Stimulated activated memory B cell treated with anti-CD40 and anti-IgM and Interleukin-4, amounts not matched to agents 10 μg/mL and 1 μg/mL and 100 μg/mL, for 72 hours (primary cell): ENCODE results near the gene PELI3.

Experiments used
- ATAC-seq: fragments of 150-1000 bp; cut with Tn5 transposase; 2 replicates; pipeline ENCODE4 v1.10.0; 2021
- H3K27ac Mint-ChIP-seq: one replicate; pipeline ENCODE4 v1.8.0; 2022; ENCODE audit warnings: mild to moderate bottlenecking, mixed read lengths
- H3K27me3 Mint-ChIP-seq: one replicate; pipeline ENCODE4 v1.8.0; 2022; ENCODE audit warnings: mixed read lengths
- H3K36me3 Mint-ChIP-seq: one replicate; pipeline ENCODE4 v1.8.0; 2022; ENCODE audit warnings: mixed read lengths
- H3K4me1 Mint-ChIP-seq: one replicate; pipeline ENCODE4 v1.8.0; 2022; ENCODE audit warnings: mixed read lengths
- H3K4me3 Mint-ChIP-seq: one replicate; pipeline ENCODE4 v1.8.0; 2022; ENCODE audit warnings: mild to moderate bottlenecking, moderate library complexity, mixed read lengths
- H3K9me3 Mint-ChIP-seq: one replicate; pipeline ENCODE4 v1.8.0; 2022; ENCODE audit warnings: mixed read lengths

PELI3 gene

DNA sequence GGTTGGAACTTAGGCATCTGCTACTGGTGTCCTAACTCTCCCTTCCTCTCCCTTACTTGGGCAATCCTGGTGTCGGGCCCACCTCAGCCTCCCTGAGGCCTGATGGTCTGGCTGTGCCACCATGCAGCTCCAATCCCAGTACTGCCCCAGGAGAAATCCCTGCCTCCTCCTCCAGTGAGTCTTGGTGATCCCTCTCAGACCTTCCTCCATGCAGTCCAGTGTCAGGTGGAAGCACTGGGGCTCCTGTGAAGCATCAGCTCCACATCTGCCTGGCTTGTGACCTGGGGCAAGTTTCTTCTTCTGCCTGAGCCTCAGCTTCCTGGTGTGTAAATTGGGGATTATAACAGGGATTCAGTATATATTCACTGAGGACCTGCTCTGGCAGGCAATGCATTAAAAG lies 1.8 kb upstream of the PELI3 start:
- H3K27ac Mint-ChIP-seq: peak overlapping the region; percentile 78
- ATAC-seq: no peak
- peak overlapping the region; percentile 88 for H3K4me3 Mint-ChIP-seq
- H3K36me3 Mint-ChIP-seq: no peaks in the 10 kb centered on the region
- no peaks in the 10 kb centered on the region for H3K27me3 Mint-ChIP-seq
- no peaks in the 10 kb centered on the region for H3K9me3 Mint-ChIP-seq
- H3K4me1 Mint-ChIP-seq: peaks cover 33% of the 10 kb centered on the region

DNA sequence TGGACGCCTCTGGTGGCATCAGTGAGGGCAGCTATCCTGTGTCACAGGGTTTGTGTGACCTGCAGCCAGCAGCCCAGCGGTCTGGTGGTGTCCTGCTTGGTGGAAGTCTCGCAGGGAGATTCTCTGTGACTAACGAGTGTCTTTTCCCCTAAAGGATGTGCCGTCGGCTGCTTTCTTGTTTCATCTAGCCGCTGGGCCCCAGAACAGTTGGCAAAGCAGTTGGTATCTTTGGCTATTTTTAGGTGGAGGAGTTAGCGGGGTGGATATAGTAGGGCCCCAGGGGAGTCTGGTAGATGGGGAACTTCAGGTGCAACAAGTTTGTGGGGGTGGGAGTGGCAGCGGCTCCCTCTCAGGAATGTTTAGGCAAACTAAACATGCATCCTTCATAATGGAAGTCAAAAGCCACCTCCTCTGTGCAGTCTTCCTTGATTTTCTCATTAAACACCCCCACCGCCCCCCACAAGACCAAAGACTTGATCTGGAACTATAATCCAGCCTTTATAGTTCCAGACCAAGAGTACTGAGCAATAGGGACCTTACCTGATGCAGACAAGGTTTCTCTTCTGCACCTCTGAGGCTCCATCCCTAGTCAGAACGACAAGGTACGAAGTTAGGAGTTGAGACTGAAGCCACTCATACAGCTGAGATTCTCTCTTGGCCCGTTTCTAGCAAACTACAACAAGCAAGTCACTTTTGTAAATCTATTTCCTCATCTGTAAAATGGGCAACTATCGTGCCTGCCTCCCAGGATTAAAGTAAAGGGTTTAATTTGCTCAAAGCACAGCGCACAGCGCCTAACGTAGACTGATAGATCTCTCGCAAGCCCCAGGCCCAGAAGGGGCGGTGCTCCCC lies 1.1 kb upstream of the PELI3 start:
- peak overlapping the region; percentile 88 for H3K4me3 Mint-ChIP-seq

DNA sequence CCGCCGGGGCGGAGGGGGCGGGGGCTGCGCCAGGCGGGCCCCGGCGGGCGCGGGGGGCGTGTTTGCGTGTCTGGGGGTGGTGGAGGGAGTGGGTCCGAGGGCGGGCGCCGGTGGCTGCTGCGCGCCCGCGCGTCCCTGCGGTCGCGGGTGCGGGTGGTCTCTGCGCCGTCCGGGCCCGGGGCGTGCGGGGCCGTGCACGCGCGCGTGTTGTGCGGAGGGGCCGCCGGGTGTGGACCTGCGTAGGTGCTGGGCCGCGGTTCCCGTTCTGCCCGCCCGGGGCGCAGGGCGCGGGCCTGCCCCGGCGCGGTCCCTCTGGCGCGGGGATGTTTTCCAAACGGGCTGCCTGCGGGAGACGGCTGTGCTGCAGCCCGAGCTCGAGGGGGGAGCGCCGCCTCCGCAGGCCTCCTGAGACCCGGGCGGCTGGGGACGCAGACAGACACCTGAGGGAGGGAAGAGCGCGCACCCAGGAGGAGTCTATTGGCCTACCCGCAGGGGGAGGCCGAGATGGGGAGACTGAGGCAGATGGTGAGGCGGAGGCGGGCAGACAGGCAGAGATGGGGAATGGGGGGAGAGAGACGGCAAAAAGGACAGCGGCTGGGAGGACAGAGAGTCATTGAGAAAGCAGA lies 442 bp downstream of the PELI3 start:
- peaks cover 33% of the 10 kb centered on the region for H3K4me1 Mint-ChIP-seq
- H3K4me3 Mint-ChIP-seq: peak overlapping the region; percentile 79
- peak; percentile 73 for ATAC-seq
- H3K27me3 Mint-ChIP-seq: no peaks in the 10 kb centered on the region
- H3K9me3 Mint-ChIP-seq: no peaks in the 10 kb centered on the region
- H3K36me3 Mint-ChIP-seq: peaks cover 6% of the 10 kb centered on the region
- H3K27ac Mint-ChIP-seq: peak overlapping the region; percentile 78

More for the DNA sequence above, 1.1 kb upstream of the PELI3 start:
- Mint-ChIP-seq H3K9me3 (no peaks in the 10 kb centered on the region), H3K4me1 (peaks cover 33% of the 10 kb centered on the region), H3K36me3 (no peaks in the 10 kb centered on the region), H3K27me3 (no peaks in the 10 kb centered on the region), H3K27ac (peak overlapping the region; percentile 78)
- ATAC-seq: no peak

DNA sequence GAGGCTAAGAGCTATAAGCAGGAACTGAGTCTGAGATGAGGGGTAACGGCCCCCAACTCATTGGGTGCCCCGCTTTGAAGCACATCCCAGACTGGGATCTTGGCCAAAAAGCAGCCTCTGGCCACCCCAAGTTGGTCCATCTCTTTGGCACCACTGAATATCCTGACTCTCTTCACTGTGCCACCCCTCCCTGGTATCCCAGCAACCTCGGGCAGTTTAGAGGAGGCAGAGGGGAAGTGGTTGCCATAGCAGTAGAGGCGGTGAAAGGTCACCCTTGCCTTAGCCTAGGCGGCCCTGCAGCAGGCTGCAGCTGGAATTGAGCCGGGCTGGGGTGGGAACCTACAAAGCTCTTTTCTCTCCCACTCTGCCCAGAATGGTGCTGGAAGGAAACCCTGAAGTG lies 1.1 kb downstream of the PELI3 start:
- Mint-ChIP-seq H3K9me3 (no peaks in the 10 kb centered on the region), H3K4me1 (peaks cover 33% of the 10 kb centered on the region), H3K27me3 (no peaks in the 10 kb centered on the region)

DNA sequence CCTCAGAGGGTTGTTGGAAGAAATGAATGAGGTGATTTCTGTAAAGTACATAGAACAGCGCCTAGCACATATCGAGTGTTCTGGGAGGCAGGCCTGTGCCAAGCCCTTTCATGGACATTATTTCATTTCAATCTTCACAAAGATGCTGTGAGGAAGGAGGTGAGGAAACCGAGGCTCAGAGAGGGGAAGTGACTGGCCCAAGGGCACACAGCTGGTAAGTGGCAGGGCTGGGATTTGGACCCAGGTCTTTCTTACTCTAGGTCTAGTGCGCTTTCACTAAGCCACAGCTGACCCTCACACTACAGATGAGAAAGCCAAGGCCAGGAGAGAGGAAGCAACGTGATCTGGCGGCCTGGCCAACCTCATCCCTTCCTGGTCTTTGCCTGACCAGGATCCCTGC lies 2.0 kb downstream of the PELI3 start:
- Mint-ChIP-seq H3K4me1 (peaks cover 33% of the 10 kb centered on the region), H3K27me3 (no peaks in the 10 kb centered on the region), H3K36me3 (peaks cover 6% of the 10 kb centered on the region), H3K27ac (no peak overlapping the region), H3K9me3 (no peaks in the 10 kb centered on the region), H3K4me3 (peak overlapping the region; percentile 79)
- no peak for ATAC-seq

More for the DNA sequence above, 1.1 kb downstream of the PELI3 start:
- peaks cover 6% of the 10 kb centered on the region for H3K36me3 Mint-ChIP-seq
- H3K4me3 Mint-ChIP-seq: peak overlapping the region; percentile 79
- no peak for ATAC-seq
- peak overlapping the region; percentile 78 for H3K27ac Mint-ChIP-seq

DNA sequence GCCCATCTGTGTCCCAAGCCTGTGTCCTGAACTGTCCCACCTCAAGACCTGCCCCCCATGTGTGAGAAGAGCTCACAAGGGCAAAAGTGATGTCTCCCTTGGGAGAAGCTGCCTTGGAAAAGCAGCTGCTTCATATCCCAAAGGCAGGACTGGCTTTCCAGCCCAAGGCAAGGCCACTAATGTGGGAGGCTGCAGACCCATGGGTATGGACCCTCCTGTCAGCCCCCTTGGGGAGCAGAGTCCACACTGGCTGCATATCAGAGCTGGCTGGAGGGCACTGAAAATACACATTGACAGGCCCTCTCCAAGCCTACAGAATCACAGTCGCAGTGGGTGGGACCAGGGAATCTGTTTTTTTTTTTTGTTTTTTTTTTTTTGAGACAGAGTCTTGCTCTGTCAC lies 2.7 kb downstream of the PELI3 start:
- Mint-ChIP-seq H3K9me3 (no peaks in the 10 kb centered on the region), H3K36me3 (peaks cover 6% of the 10 kb centered on the region), H3K27me3 (no peaks in the 10 kb centered on the region), H3K27ac (no peak overlapping the region), H3K4me3 (no peak overlapping the region), H3K4me1 (peaks cover 33% of the 10 kb centered on the region)
- no peak for ATAC-seq

DNA sequence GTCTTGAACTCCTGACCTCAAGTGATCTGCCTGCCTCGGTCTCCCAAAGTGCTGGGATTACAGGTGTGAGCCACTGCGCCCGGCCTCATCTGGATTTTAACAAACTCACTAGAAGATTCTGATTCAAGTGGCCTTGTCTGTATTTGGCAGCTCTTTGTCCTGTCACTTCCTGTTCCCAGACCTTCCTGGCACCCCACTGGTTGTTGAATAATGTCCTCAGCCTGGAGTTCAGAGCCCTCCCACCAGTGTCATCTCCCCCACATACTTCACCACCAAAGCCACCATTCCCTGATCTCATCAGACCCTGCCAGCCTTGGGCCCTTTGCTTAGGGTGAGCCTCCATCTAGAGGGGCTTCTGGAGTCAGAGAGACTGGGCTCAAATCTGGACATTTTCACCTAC lies 3.3 kb downstream of the PELI3 start:
- ATAC-seq: no peak
- Mint-ChIP-seq H3K27me3 (no peaks in the 10 kb centered on the region), H3K9me3 (no peaks in the 10 kb centered on the region), H3K4me1 (peaks cover 29% of the 10 kb centered on the region), H3K36me3 (peaks cover 6% of the 10 kb centered on the region), H3K27ac (no peak overlapping the region), H3K4me3 (no peak overlapping the region)

DNA sequence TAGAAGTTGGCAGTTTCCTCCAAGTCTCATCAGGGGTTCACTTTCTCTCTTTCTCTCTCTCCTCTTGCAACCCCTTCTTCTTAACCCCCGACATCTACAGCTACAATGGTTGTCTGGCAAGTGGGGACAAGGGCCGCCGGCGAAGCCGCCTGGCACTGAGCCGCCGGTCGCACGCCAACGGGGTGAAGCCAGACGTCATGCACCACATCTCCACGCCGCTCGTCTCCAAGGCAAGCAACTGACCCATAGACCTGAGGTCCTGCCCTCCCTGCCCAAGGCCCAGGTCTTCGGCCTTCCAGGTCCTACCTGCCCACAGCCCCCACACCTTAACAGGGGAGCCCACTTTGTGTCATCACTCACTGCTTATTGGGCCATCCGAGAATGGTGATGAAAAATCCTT lies 4.4 kb downstream of the PELI3 start:
- Mint-ChIP-seq H3K9me3 (no peaks in the 10 kb centered on the region), H3K27me3 (no peaks in the 10 kb centered on the region), H3K36me3 (peaks cover 6% of the 10 kb centered on the region), H3K27ac (peak overlapping the region; percentile 28), H3K4me1 (peaks cover 18% of the 10 kb centered on the region), H3K4me3 (no peak overlapping the region)
- no peak for ATAC-seq

DNA sequence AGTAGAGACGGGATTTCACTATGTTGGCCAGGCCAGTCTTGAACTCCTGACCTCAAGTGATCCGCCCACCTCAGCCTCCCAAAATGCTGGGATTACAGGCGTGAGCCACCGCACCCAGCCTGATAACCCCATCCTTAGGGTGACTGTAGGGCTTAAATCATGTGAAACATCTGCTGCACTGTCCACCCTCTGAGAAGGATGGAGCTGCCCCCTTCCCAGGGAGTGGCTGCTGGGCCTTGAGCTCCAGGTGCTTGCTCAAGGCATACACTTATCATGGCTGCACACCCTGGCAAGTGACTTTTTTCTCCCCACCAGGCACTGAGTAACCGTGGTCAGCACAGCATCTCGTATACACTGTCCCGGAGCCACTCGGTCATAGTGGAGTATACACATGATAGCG lies 5.3 kb downstream of the PELI3 start:
- Mint-ChIP-seq H3K9me3 (no peaks in the 10 kb centered on the region), H3K36me3 (peaks cover 10% of the 10 kb centered on the region), H3K27ac (no peak overlapping the region), H3K4me1 (peaks cover 12% of the 10 kb centered on the region), H3K27me3 (no peaks in the 10 kb centered on the region), H3K4me3 (no peak overlapping the region)
- ATAC-seq: no peak

DNA sequence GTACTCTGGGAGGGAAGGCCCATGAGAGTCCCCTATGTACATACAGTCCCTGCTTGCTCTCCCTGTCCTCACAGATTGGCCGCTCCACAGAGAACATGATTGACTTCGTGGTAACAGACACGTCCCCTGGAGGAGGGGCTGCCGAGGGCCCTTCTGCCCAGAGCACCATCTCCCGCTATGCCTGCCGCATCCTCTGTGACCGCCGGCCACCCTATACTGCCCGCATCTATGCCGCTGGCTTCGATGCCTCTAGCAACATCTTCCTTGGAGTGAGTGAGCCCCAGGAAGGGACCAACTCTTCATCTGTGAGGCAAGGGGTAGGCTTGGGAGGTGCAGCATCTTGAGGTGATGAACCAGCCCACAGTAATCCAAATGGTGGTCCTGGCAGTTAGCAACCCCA lies 6.5 kb downstream of the PELI3 start:
- Mint-ChIP-seq H3K36me3 (peaks cover 18% of the 10 kb centered on the region), H3K4me1 (peaks cover 10% of the 10 kb centered on the region), H3K27me3 (no peaks in the 10 kb centered on the region), H3K27ac (no peak overlapping the region), H3K4me3 (no peak overlapping the region), H3K9me3 (no peaks in the 10 kb centered on the region)
- no peak for ATAC-seq

DNA sequence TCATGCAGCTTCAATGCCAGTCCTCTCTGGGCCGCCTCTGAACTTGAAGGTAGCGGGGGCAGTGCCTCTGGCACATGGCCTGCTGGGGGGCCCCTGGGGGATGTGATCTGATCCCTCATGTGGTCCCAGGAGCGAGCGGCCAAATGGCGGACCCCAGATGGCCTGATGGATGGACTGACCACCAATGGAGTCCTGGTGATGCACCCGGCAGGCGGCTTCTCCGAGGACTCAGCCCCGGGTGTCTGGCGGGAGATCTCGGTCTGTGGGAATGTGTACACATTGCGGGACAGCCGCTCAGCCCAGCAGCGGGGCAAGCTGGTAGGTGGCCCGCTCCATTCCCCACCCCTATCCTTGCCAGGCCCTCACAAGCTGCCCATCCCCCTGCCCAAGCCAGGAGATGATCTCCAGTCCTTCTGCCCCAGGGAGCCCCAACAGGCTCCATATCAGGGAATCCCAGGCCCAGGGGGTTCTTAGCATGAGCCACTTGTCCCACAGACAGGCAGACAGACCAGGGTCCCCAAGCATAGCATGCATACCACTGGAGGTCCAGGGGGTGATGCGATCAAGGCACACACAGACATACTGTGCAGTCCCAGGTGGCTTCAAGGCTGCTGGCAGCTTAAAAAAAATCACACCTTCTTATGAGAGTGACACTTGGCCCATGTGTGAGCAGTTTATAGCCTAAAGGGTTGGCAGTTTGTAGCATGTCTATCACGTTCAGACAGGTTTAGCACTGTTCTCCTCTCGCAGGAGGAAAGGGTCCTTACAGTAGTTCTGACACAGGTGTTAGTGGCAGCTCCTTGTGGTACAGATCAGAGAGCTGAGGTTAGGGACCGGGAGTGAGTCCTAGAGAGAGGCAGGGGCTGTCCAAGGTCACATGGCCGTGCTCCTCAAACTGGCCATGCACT lies 7.2 kb downstream of the PELI3 start:
- Mint-ChIP-seq H3K4me3 (no peak overlapping the region), H3K36me3 (peaks cover 19% of the 10 kb centered on the region), H3K4me1 (peaks cover 15% of the 10 kb centered on the region), H3K27ac (no peak overlapping the region), H3K9me3 (no peaks in the 10 kb centered on the region), H3K27me3 (no peaks in the 10 kb centered on the region)
- ATAC-seq: no peak

DNA sequence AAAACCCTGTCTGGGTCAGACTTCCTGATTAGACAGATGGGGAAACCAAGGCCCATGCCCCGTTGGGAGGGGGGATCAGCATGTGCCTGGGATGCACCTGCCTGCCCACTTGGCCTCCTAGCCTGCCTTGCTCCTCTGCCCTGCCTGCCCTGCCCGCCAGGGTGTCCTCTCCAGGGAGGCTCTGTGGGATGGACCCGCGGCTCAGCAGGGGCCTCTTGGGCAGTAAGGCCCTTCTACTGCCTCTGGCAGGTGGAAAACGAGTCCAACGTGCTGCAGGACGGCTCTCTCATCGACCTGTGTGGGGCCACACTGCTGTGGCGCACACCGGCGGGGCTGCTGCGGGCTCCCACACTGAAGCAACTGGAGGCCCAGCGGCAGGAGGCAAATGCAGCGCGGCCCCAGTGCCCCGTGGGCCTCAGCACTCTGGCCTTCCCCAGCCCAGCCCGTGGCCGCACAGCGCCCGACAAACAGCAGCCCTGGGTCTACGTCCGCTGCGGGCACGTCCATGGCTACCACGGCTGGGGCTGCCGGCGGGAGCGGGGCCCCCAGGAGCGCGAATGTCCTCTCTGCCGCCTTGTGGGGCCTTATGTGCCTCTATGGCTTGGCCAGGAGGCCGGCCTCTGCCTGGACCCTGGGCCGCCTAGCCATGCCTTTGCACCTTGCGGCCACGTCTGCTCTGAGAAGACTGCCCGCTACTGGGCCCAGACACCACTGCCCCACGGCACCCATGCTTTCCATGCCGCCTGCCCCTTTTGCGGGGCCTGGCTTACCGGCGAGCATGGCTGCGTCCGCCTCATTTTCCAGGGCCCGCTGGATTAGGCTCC lies 8.9 kb downstream of the PELI3 start:
- Mint-ChIP-seq H3K27me3 (no peaks in the 10 kb centered on the region), H3K36me3 (peaks cover 19% of the 10 kb centered on the region), H3K4me3 (no peak overlapping the region), H3K4me1 (peaks cover 25% of the 10 kb centered on the region), H3K27ac (no peak overlapping the region), H3K9me3 (no peaks in the 10 kb centered on the region)
- ATAC-seq: no peak

DNA sequence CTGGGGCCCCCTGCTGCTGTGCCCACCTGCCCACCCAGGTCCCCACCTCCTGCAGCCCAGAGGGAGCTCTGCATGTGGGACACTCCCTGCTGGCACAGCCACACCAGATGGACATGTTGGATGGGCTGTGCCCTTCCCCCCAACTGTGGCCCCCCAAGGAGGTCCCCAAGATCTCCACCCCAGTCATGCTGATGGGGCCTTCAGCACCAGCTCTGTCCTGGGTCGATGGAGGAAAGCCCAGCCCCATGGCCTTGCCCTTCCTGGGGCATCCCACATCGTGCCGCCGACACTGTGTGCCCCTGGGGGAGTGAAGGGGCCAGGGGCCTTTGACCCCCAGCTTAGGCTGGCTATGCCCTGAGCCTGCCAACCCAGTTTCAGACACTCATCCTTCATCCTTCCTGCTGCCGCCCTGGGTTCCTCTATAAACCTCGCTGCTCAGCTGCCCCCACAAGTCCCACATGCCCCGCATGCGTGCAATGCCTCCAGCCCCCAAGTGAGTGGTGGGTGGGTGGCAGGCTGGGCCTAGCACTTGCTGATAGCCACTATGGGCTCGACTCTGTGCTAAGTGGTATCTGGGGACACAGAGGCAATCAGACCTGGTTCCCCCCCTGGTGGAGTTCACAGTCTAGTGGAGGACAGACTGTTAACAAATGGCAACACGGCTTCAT lies 9.6 kb downstream of the PELI3 start:
- no peak overlapping the region for H3K27ac Mint-ChIP-seq
- H3K27me3 Mint-ChIP-seq: no peaks in the 10 kb centered on the region
- H3K4me3 Mint-ChIP-seq: no peak overlapping the region
- no peaks in the 10 kb centered on the region for H3K9me3 Mint-ChIP-seq
- H3K36me3 Mint-ChIP-seq: peaks cover 14% of the 10 kb centered on the region
- no peak for ATAC-seq
- H3K4me1 Mint-ChIP-seq: peaks cover 30% of the 10 kb centered on the region

DNA sequence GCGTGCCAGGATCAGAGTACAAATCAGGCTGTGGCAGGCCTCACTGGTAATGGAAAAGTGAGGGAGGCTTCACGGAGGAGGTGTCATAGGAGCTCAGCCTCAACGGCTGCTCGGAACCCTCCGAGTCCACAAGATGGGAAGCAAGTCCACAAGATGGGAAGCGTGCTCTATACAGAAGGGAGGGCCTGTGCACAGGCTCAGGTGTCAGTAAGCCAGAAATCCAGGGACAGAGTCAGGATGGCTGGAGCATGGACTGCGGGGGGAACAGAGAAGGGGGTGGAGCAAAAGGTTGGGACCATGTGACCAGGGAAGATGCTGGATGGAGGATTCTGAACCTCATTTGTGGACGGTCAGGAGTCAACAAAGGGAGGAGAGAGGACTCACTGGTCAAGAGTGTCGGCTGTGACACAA lies 10.1 kb downstream of the PELI3 start:
- H3K4me1 Mint-ChIP-seq: peaks cover 30% of the 10 kb centered on the region
- no peaks in the 10 kb centered on the region for H3K27me3 Mint-ChIP-seq
- peaks cover 13% of the 10 kb centered on the region for H3K36me3 Mint-ChIP-seq
- H3K27ac Mint-ChIP-seq: no peak overlapping the region
- no peak for ATAC-seq
- H3K4me3 Mint-ChIP-seq: no peak overlapping the region
- H3K9me3 Mint-ChIP-seq: no peaks in the 10 kb centered on the region
